ENCODE data around the gene NMD3.

NMD3 gene

DNA sequence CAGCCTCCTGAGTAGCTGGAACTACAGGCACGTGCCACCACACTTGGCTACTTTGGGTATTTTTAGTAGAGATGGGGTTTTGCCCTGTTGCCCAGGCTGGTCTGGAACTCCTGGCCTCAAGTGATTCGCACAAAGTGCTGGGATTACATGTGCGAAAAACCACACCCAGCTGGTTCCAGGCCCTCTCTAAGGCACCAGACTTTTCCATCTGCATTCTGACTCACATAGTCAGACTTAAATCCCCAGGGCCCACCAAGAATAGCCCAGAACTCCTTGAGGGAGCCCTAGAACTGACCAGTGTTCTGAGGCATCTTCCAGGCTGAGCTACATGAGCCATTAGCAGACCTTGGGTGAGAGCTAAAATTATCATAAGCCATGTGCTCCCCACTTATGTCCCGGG is 68.1 kb downstream of the NMD3 start:
- no peak for DNase-seq

DNA sequence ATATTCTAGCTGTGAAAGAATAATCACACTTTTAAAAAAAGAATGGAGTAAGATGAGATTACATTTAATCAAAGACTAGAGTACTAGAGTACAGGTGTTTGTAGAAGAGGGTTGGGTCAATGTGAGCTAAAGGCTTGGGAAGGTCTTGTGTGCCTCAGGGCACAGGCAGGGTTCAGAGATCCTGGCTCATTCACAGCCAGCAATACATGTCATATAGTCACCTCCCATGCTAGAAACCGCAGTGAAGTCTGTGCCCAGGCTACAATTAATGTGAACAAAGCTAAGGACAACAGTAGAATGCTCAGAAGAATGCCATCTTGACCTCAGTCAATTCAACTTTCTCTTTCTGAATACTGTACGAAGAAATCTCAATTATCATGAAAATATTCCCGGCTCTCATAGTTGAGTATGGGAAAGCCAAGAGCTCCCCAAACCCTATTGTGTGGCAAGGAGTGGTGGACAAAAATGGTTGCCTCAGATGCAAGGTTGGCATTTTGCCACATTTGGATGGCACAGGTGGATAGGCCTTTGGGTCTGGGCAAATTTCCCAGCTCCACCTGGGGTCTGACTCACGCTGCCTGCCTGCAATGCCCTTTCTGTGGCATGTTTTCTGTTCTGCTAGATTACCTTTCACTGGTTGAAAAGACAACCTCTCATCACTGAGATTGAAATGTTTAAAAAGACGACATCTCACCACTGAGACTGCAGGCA is 70.2 kb downstream of the NMD3 start:
- no peak for DNase-seq

DNA sequence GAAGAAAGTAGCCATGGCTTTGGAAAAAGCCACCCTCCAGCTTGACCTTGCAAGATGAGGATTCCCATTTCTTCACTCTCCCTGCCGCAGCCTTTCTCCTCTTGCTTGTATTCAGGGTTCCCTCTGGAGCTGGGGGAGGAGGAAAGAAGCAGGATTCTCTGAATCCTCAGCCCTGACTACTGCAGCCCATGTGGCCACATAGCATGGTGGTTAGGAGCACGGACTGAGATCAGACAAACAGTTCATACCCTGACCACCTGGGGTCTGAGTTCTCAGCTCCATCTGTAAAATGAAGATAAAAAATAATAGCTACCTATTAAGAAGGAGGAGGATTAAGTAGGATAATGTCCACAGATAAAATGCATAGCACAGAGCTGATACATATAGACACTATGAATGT is 72.3 kb downstream of the NMD3 start:
- no peak for DNase-seq

DNA sequence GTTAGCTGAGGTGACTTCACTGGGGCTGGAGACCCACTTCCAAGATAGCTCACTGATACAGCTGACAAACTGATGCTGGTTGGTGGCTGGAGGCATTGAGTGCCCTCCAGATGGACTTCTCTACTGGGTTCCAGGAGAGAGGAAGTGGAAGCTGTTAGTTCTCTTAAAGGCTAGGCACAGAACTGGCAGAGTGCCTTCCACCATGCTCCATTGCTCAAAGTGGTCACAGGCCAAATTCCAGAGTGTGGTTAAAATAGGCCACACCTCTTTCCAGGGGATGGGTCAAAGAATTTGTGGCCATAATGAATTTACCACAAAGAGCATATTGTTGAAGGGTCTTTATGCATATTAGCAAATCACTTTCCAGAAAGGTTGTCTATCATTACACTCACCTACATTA is 74.2 kb downstream of the NMD3 start:
- DNase-seq = no peak

DNA sequence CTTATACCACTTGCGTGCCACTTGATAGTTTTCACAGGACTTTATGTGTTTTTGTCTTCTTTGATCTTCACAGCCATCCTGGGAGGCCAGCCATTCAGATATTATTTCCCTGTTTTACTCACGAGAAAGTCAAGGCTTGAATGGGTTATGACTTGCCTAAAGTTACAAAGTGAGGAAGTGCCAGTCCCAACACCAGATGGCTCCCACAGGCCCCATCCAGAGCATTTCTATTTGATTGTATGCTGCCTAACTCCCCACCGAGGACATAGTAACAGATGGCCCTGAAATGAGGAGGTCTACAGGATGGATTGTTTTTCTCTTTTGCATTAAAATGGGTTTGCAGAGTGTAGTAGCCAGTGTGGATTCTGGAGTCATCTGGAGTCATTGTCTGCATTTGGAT is 75.7 kb downstream of the NMD3 start:
- no peak for DNase-seq
